SJSA1 (cell line): ENCODE data around the gene APOM. TPM values are rescaled to one million over a fixed set of nuclear protein-coding genes. Genes with fewer than 3 reads are reported as not detected.

Experiments
- DNase-seq, 2 experiments: peaks; one replicate each; pipeline ENCODE4 v3.0.0-alpha.2; 2015 to 2020; ENCODE audit warnings: low spot score in 2 of 2, low read depth in 1 of 2
- H3K27ac ChIP-seq: fragments of 250-450 bp; sonication (Bioruptor Pico); 2 replicates; pipeline ENCODE4 v1.5.1; 2020; ENCODE audit warnings: mild to moderate bottlenecking, moderate library complexity
- H3K27me3 ChIP-seq: fragments of 250-450 bp; sonication (Bioruptor Pico); replicated peaks from 2 replicates; pipeline ENCODE4 v1.5.1; 2020; ENCODE audit warnings: mild to moderate bottlenecking, moderate library complexity
- H3K36me3 ChIP-seq: fragments of 250-450 bp; sonication (Bioruptor Pico); 2 replicates; pipeline ENCODE4 v1.5.1; 2020; ENCODE audit warnings: mild to moderate bottlenecking
- H3K4me1 ChIP-seq: fragments of 250-450 bp; sonication (Bioruptor Pico); replicated peaks from 2 replicates; pipeline ENCODE4 v1.6.1; 2021; ENCODE audit warnings: mild to moderate bottlenecking
- H3K4me3 ChIP-seq: fragments of 250-450 bp; sonication (Bioruptor Pico); 2 replicates; pipeline ENCODE4 v1.5.1; 2020; ENCODE audit warnings: mild to moderate bottlenecking
- H3K9me3 ChIP-seq: fragments of 250-450 bp; sonication (Bioruptor Pico); replicated peaks from 2 replicates; pipeline ENCODE4 v1.5.1; 2020; ENCODE audit warnings: mild to moderate bottlenecking
- total RNA-seq: library from RNA; depleted of rRNA; stranded (reverse); fragments of >200 nt; shearing (Covaris generic); gene quantifications from 2 replicates; pipeline ENCODE4 v1.2.3, GENCODE V29; 2014; rRNA removed

Gene APOM
- total RNA-seq, 1 experiment from 2014 or later: 1.1 TPM

- Histone ChIP-seq H3K4me3 (no peak within 1 kb of the TSS), H3K36me3 (0 out of 2 replicates have a peak, but pooled peaks cover under 1% of the 10 kb centered on the region), H3K4me1 (peaks cover 19% of the 10 kb centered on the region), H3K27ac (no peak within 1 kb of the TSS), H3K27me3 (no peaks in the 10 kb centered on the region), H3K9me3 (no peaks in the 10 kb centered on the region)
- DNase-seq: no peak
Observed at GRCh38 chr6:31706599-31706998, 50.9 kb downstream of the APOM start, which contains the start of gene LY6G6F. TSS of gene LY6G6F (plus strand) at chr6:31706866. CDS start at chr6:31706907, 41 bp downstream.

- no peaks in the 10 kb centered on the region for H3K9me3 ChIP-seq
- H3K36me3 ChIP-seq: no peaks in the 10 kb centered on the region
- no peaks in the 10 kb centered on the region for H3K27me3 ChIP-seq
- no peak overlapping the region for H3K4me3 ChIP-seq
- H3K27ac ChIP-seq: no peak overlapping the region
- DNase-seq: no peak
- H3K4me1 ChIP-seq: peaks cover 15% of the 10 kb centered on the region
Observed at GRCh38 chr6:31707701-31708100, 52.0 kb downstream of the APOM start.

Other genes starting within 250 kb of the APOM start
- 32.7 and 60.0 TPM in 2 replicates for gene MICB, start 157.7 kb upstream of the APOM start, total RNA-seq
- gene MCCD1, start 126.9 kb upstream of the APOM start, total RNA-seq: not detected in 2 replicates
- gene DDX39B, start 113.9 kb upstream of the APOM start, total RNA-seq: 399 and 467 TPM in 2 replicates
- 0.13 TPM in 1 of 2 replicates, not detected in the other for gene ATP6V1G2, start 109.3 kb upstream of the APOM start, total RNA-seq
- 21.0 and 22.3 TPM in 2 replicates for gene NFKBIL1, start 108.3 kb upstream of the APOM start, total RNA-seq
- gene LTA, start 83.6 kb upstream of the APOM start, total RNA-seq: not detected in 2 replicates
- not detected in 2 replicates for gene TNF, start 80.3 kb upstream of the APOM start, total RNA-seq
- not detected in 2 replicates for gene LTB, start 73.5 kb upstream of the APOM start, total RNA-seq
- not detected in 2 replicates for gene LST1, start 69.6 kb upstream of the APOM start, total RNA-seq
- gene NCR3, start 62.9 kb upstream of the APOM start, total RNA-seq: not detected in 2 replicates
- gene AIF1, start 40.7 kb upstream of the APOM start, total RNA-seq: not detected in 2 replicates
- gene PRRC2A, start 35.2 kb upstream of the APOM start, total RNA-seq: 36.1 and 68.6 TPM in 2 replicates
- gene BAG6, start 3.2 kb upstream of the APOM start, total RNA-seq: 187 and 208 TPM in 2 replicates
- gene C6orf47, start 4.9 kb downstream of the APOM start, total RNA-seq: 21.1 and 23.7 TPM in 2 replicates
- 8.0 and 13.5 TPM in 2 replicates for gene GPANK1, start 9.1 kb downstream of the APOM start, total RNA-seq
- 270 and 293 TPM in 2 replicates for gene CSNK2B, start 10.2 kb downstream of the APOM start, total RNA-seq
- gene LY6G5B, start 14.1 kb downstream of the APOM start, total RNA-seq: 0.19 and 1.6 TPM in 2 replicates
- gene LY6G5C, start 25.2 kb downstream of the APOM start, total RNA-seq: 1.6 TPM in 1 of 2 replicates, not detected in the other
- 37.6 and 47.5 TPM in 2 replicates for gene ABHD16A, start 47.4 kb downstream of the APOM start, total RNA-seq
- gene LY6G6F, start 51.0 kb downstream of the APOM start, total RNA-seq: not detected in 2 replicates
- gene LY6G6D, start 59.5 kb downstream of the APOM start, total RNA-seq: not detected in 2 replicates
- not detected in 2 replicates for gene LY6G6C, start 65.9 kb downstream of the APOM start, total RNA-seq
- not detected in 2 replicates for gene MPIG6B, start 67.5 kb downstream of the APOM start, total RNA-seq
- gene DDAH2, start 73.4 kb downstream of the APOM start, total RNA-seq: 80.0 and 128 TPM in 2 replicates
- 1,071 and 1,205 TPM in 2 replicates for gene CLIC1, start 80.6 kb downstream of the APOM start, total RNA-seq
- 3.9 and 16.7 TPM in 2 replicates for gene MSH5, start 84.1 kb downstream of the APOM start, total RNA-seq
- gene SAPCD1, start 106.8 kb downstream of the APOM start, total RNA-seq: 1.4 TPM in 1 of 2 replicates, not detected in the other
- not detected in 2 replicates for gene VWA7, start 121.4 kb downstream of the APOM start, total RNA-seq
- gene VARS1, start 139.9 kb downstream of the APOM start, total RNA-seq: 23.1 and 39.5 TPM in 2 replicates
- gene LSM2, start 151.1 kb downstream of the APOM start, total RNA-seq: 72.6 and 89.4 TPM in 2 replicates
- gene HSPA1L, start 159.4 kb downstream of the APOM start, total RNA-seq: 0.78 and 0.87 TPM in 2 replicates
- gene HSPA1A, start 159.6 kb downstream of the APOM start, total RNA-seq: 211 and 214 TPM in 2 replicates
- 218 and 257 TPM in 2 replicates for gene HSPA1B, start 171.8 kb downstream of the APOM start, total RNA-seq
- 38.1 and 38.6 TPM in 2 replicates for gene NEU1, start 206.9 kb downstream of the APOM start, total RNA-seq
- gene SLC44A4, start 223.1 kb downstream of the APOM start, total RNA-seq: not detected in 2 replicates
- gene EHMT2, start 241.8 kb downstream of the APOM start, total RNA-seq: 33.8 and 40.4 TPM in 2 replicates
- 0.53 and 2.0 TPM in 2 replicates for gene ZBTB12, start 246.2 kb downstream of the APOM start, total RNA-seq